WERI-Rb-1 (cell line): Measurements from ENCODE around the gene AEBP1.

Experiments used
- DNase-seq: peaks from one replicate; pipeline ENCODE4 v3.0.0-alpha.2; 2020
- H3K27ac ChIP-seq: fragments of 250-450 bp; sonication (Bioruptor Pico); 2 replicates; pipeline ENCODE4 v1.5.1; 2020; ENCODE audit warnings: mild to moderate bottlenecking, moderate library complexity
- H3K27me3 ChIP-seq: fragments of 250-450 bp; sonication (Bioruptor Pico); 2 replicates; pipeline ENCODE4 v1.5.1; 2021; ENCODE audit warnings: mild to moderate bottlenecking, low read depth, moderate library complexity; ENCODE audit not compliant: insufficient read depth, severe bottlenecking
- H3K36me3 ChIP-seq: fragments of 250-450 bp; sonication (Bioruptor Pico); 2 replicates; pipeline ENCODE4 v1.5.1; 2020; ENCODE audit warnings: mild to moderate bottlenecking, moderate library complexity
- H3K4me3 ChIP-seq: 2 replicates; pipeline ENCODE4 v1.5.1; 2011; ENCODE audit warnings: low read depth, mild to moderate bottlenecking, control low read depth, low read length
- H3K9me3 ChIP-seq: fragments of 250-450 bp; sonication (Bioruptor Pico); 2 replicates; pipeline ENCODE4 v1.5.1; 2021; ENCODE audit warnings: mild to moderate bottlenecking, moderate library complexity; ENCODE audit not compliant: severe bottlenecking
- TF ChIP-seq, protein P1 (sequence below): IDR thresholded peaks from 2 replicates; pipeline ENCODE4 v1.5.1; 2011; ENCODE audit warnings: low read depth, mild to moderate bottlenecking, control low read depth, inconsistent platforms, low read length

The AEBP1 gene

DNA sequence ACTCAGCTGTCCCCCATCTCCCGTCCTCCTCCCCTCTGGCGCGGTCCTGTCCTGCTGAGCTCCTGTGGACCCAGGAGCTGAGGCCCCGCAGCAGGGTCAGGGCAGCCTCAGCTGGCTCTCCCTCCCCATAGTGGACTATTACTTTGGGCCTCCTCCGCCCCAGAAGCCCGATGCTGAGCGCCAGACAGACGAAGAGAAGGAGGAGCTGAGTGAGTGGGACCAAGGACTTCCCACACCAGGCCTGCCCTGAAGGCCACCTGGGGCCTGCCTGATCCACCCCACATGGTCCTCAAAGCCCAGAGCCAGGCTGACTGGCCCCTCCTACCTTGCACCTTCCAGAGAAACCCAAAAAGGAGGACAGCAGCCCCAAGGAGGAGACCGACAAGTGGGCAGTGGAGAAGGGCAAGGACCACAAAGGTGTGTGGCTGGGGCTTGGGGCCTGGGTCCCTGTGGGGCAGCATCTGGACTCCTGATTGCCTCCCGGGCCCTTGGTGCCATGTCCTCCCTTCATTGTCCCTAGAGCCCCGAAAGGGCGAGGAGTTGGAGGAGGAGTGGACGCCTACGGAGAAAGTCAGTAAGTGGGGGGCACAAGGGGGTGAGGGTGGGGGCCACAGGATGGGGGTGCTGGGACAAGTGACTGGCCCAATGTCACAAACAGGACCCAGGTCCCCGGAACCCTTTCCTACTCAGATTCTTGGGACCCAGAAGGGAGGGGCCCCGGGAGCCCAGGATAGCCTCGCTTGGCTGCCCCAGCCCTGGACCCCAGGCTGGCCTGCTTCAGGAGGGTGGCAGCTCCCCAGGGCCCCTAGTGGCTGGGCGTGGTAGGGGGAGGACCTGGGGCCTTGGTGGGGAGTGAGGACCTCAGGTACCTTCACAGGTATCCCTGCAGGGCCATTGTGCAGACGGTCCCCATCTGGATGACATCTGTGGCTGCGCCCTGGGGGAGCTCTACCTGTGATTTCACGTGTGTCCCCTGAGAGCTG is 4.9 kb downstream of the AEBP1 start:
- no peak overlapping the region for H3K4me3 ChIP-seq
- H3K9me3 ChIP-seq: no peaks in the 10 kb centered on the region
- no peaks in the 10 kb centered on the region for H3K27me3 ChIP-seq
- peaks cover 60% of the 10 kb centered on the region for H3K36me3 ChIP-seq
- TF ChIP-seq, protein P1, sequence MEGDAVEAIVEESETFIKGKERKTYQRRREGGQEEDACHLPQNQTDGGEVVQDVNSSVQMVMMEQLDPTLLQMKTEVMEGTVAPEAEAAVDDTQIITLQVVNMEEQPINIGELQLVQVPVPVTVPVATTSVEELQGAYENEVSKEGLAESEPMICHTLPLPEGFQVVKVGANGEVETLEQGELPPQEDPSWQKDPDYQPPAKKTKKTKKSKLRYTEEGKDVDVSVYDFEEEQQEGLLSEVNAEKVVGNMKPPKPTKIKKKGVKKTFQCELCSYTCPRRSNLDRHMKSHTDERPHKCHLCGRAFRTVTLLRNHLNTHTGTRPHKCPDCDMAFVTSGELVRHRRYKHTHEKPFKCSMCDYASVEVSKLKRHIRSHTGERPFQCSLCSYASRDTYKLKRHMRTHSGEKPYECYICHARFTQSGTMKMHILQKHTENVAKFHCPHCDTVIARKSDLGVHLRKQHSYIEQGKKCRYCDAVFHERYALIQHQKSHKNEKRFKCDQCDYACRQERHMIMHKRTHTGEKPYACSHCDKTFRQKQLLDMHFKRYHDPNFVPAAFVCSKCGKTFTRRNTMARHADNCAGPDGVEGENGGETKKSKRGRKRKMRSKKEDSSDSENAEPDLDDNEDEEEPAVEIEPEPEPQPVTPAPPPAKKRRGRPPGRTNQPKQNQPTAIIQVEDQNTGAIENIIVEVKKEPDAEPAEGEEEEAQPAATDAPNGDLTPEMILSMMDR: peak; percentile 27; the same call in 1 of the 2 replicates
- DNase-seq: no peak
- no peak overlapping the region for H3K27ac ChIP-seq

DNA sequence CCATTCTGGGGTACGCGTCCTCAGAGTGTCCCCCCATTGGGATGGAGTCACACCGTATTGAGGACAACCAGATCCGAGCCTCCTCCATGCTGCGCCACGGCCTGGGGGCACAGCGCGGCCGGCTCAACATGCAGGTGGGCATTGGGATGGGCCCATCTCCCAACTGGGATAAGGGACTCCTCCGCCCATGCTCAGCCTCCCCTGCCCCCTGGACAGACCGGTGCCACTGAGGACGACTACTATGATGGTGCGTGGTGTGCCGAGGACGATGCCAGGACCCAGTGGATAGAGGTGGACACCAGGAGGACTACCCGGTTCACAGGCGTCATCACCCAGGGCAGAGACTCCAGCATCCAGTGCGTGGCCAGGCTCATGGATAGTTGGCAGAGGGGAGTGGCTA is 5.8 kb downstream of the AEBP1 start:
- no peak overlapping the region for H3K27ac ChIP-seq
- peaks cover 69% of the 10 kb centered on the region for H3K36me3 ChIP-seq
- H3K27me3 ChIP-seq: no peaks in the 10 kb centered on the region
- H3K9me3 ChIP-seq: no peaks in the 10 kb centered on the region
- TF ChIP-seq, protein P1: no peak
- DNase-seq: no peak
- no peak overlapping the region for H3K4me3 ChIP-seq

DNA sequence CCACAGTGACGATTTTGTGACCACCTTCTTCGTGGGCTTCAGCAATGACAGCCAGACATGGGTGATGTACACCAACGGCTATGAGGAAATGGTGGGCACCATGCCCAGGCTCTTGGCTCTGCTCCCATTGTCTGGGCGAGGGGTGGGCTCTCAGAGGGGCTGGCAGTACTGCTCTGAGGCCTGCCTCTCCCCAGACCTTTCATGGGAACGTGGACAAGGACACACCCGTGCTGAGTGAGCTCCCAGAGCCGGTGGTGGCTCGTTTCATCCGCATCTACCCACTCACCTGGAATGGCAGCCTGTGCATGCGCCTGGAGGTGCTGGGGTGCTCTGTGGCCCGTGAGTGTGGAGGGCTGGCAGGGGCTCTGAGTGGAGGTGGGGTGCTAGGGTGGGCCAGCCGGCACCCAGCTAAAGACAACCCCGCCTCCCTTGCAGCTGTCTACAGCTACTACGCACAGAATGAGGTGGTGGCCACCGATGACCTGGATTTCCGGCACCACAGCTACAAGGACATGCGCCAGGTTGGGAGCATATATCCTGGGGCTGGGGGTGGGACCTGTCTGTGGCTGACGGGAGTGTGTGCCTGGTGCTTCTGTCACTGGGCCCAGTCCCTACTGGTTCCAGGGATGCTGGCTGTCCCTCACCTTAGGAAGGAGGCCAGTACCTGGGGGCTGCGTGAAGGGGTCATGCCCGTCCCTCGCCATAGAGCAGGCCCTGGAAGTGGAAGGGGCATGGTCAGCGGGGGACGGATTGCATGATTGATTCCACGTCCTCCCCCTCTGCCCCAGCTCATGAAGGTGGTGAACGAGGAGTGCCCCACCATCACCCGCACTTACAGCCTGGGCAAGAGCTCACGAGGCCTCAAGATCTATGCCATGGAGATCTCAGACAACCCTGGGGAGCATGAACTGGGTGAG is 6.8 kb downstream of the AEBP1 start:
- TF ChIP-seq, protein P1: no peak
- Histone ChIP-seq H3K27me3 (no peaks in the 10 kb centered on the region), H3K36me3 (peaks cover 79% of the 10 kb centered on the region), H3K9me3 (no peaks in the 10 kb centered on the region), H3K4me3 (no peak overlapping the region), H3K27ac (no peak overlapping the region)
- no peak for DNase-seq

DNA sequence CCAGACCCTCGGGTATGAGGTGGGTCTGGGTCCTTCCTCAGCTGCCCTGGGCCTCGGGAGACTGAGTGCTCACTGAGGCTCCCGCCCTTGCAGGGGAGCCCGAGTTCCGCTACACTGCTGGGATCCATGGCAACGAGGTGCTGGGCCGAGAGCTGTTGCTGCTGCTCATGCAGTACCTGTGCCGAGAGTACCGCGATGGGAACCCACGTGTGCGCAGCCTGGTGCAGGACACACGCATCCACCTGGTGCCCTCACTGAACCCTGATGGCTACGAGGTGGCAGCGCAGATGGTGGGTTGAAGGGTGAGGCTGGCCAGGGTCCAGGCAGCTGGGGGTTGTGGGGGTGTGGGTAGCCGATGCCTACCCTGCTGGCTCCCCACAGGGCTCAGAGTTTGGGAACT is 7.6 kb downstream of the AEBP1 start:
- no peak overlapping the region for H3K4me3 ChIP-seq
- DNase-seq: no peak
- no peaks in the 10 kb centered on the region for H3K27me3 ChIP-seq
- TF ChIP-seq, protein P1: no peak
- H3K36me3 ChIP-seq: peaks cover 82% of the 10 kb centered on the region
- H3K27ac ChIP-seq: no peak overlapping the region
- no peaks in the 10 kb centered on the region for H3K9me3 ChIP-seq

DNA sequence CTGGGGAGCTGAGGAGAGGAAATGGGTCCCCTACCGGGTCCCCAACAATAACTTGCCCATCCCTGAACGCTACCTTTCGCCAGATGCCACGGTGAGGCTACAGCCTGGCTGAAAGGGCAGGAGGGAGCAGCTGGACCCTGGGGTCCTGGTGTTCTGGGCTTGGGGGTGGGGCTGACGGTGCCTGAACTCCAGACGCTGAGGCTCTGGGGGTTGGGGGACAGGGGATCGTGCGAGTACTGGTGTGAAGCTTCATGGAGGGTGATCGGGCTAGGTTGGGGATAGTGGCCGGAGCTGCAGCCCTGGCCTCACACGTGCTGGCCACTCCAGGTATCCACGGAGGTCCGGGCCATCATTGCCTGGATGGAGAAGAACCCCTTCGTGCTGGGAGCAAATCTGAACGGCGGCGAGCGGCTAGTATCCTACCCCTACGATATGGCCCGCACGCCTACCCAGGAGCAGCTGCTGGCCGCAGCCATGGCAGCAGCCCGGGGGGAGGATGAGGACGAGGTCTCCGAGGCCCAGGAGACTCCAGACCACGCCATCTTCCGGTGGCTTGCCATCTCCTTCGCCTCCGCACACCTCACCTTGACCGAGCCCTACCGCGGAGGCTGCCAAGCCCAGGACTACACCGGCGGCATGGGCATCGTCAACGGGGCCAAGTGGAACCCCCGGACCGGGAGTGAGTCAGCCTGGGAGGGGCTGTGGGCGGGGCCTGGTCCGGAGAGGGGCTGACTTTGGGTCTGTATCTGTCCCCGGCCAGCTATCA is 8.3 kb downstream of the AEBP1 start:
- H3K36me3 ChIP-seq: peaks cover 82% of the 10 kb centered on the region
- TF ChIP-seq, protein P1: no peak
- H3K27ac ChIP-seq: no peak overlapping the region
- DNase-seq: no peak
- H3K4me3 ChIP-seq: no peak overlapping the region
- no peaks in the 10 kb centered on the region for H3K27me3 ChIP-seq
- H3K9me3 ChIP-seq: no peaks in the 10 kb centered on the region
